Adrenal gland (tissue), 5 donors: Measurements from ENCODE around the gene MACROD2.

Source experiments
- CTCF ChIP-seq, 6 experiments: fragments of 450-650 bp in 4 of 6; fragments of 200-600 bp in 2 of 6; sonication (generic) in 1 of 6; IDR thresholded peaks; 1 replicate in 5 of 6; 2 replicates in 1 of 6; pipeline versions ENCODE4 v1.5.1 to v1.8.0; 2016 to 2021; ENCODE audit warnings: antibody characterized with exemption in 6 of 6, mild to moderate bottlenecking in 2 of 6, moderate library complexity in 1 of 6
- POLR2A ChIP-seq, 2 donors: fragments of 450-650 bp; IDR thresholded peaks; one replicate each; pipeline ENCODE4 v1.6.1; 2017; ENCODE audit warnings: antibody characterized with exemption in 2 of 2, mild to moderate bottlenecking in 2 of 2, moderate library complexity in 1 of 2
- donor health status: DM: no; HTN: no; CAD: no.

- TF ChIP-seq POLR2A (IDR thresholded peaks at IDR 0.05) (no peak), CTCF (IDR thresholded peaks at IDR 0.05) (no peak)
These were observed 1209.7 kb downstream of the MACROD2 start for GRCh38 chr20:15205028-15205427.
